ENCODE data around the gene GPA33.

- TF ChIP-seq CTCF (IDR thresholded peaks at IDR 0.05; ENCODE audit: low read depth, low read length) (no peak), EZH2phosphoT487 (IDR thresholded peaks at IDR 0.05; ENCODE audit: low read depth) (no peak)
Measured at GRCh38 chr1:167114725-167115124, 24.5 kb upstream of the GPA33 start.

Data from OCI-LY3 (cell line).